ENCODE measurements around the gene CPT1B. TPM values are rescaled to one million over a fixed set of nuclear protein-coding genes. Genes with fewer than 3 reads are reported as not detected.
"Not testable (repeated sequence)": the region's sequence is repeated elsewhere in the genome, so short reads cannot be mapped to it uniquely, and the experiment has no call there.

The CPT1B gene
- total RNA-seq, 1 donor from 2014 or later: 12.7 TPM

DNA sequence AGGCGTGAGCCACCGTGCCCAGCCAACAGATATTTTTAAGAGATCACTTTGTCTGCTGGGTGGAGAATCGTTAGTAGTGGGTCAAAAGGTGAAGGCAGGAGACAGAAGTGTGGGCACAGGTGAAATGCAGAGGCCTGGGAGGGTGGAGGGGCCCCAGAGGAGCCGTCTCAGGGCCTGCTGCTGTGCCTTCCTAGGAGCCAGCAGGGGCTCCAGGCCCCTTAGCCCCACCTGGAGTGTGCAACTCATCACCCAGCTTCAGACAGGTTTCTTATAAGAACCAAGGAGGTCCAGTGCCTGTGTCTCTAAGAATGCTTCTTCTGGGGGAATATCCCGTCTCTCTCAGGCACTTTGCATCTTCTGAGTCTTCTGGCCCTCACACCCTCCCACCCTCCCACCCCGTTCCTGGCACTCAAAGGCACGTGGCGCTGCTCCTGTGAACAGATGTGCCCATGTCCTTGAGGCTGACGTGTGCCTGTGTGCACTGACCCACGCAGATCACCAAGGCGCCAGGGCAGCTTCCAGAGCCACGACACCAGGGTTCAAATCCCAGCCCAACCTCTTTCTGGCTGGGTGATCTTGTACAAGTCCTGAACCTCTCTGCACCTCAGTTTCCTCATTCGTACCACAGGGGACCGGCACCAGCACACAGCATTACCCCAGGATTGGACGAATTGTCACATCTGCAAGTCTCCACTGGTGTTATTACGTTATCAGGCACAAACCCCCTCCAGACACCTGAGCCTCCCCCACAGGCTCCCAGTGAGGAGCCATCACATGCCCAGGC, 46.3 kb upstream of the CPT1B start:
- Histone ChIP-seq H3K9me3 (no peaks in the 10 kb centered on the region), H3K4me3 (no peak overlapping the region), H3K27me3 (no peaks in the 10 kb centered on the region), H3K4me1 (peaks cover 30% of the 10 kb centered on the region), H3K27ac (no peak overlapping the region), H3K36me3 (no peaks in the 10 kb centered on the region)
- TF ChIP-seq, protein P1, sequence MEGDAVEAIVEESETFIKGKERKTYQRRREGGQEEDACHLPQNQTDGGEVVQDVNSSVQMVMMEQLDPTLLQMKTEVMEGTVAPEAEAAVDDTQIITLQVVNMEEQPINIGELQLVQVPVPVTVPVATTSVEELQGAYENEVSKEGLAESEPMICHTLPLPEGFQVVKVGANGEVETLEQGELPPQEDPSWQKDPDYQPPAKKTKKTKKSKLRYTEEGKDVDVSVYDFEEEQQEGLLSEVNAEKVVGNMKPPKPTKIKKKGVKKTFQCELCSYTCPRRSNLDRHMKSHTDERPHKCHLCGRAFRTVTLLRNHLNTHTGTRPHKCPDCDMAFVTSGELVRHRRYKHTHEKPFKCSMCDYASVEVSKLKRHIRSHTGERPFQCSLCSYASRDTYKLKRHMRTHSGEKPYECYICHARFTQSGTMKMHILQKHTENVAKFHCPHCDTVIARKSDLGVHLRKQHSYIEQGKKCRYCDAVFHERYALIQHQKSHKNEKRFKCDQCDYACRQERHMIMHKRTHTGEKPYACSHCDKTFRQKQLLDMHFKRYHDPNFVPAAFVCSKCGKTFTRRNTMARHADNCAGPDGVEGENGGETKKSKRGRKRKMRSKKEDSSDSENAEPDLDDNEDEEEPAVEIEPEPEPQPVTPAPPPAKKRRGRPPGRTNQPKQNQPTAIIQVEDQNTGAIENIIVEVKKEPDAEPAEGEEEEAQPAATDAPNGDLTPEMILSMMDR (IDR thresholded peaks at IDR 0.05): no peak
- DNase-seq (peak; percentile 51), ATAC-seq (no peak)
- intact Hi-C loops (cut with DNase I): no loop called here

DNA sequence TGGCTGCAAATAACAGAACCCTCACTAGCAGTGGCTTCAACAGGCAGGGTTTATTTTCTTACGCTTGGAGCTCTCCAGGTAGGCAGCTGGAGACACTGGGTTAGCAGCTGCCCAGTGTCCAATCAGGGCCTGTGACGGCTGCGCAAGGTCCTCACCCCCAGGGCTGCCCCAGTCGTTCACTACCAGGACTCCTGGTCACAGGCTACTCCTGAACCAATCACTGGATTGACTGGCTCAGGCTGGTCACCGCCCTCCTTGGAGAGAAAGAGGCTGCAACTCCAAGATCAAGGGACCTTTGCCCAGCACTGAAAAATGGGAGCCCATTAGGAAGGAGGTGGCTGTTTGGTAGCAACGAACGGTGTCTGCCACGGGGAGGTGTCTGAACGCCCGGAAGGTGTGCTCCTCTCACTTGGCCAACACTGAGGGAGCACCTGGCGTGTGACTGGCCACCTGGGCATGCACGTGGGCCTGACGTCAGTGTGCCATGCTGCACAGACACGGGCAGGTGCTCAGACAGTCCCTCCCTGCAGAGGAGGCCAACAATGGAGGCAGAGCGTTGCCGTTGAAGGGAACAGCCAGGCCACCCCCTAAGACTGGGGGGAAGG, 44.6 kb upstream of the CPT1B start:
- intact Hi-C loops (cut with DNase I): no loop called here
- H3K4me3 ChIP-seq: no peak overlapping the region
- H3K27me3 ChIP-seq: no peaks in the 10 kb centered on the region
- peak overlapping the region; percentile 63 for H3K27ac ChIP-seq
- peak; percentile 16 for ATAC-seq
- H3K36me3 ChIP-seq: no peaks in the 10 kb centered on the region
- H3K4me1 ChIP-seq: peaks cover 31% of the 10 kb centered on the region
- TF ChIP-seq, protein P1 (IDR thresholded peaks at IDR 0.05): no peak
- no peaks in the 10 kb centered on the region for H3K9me3 ChIP-seq
- DNase-seq: no peak

DNA sequence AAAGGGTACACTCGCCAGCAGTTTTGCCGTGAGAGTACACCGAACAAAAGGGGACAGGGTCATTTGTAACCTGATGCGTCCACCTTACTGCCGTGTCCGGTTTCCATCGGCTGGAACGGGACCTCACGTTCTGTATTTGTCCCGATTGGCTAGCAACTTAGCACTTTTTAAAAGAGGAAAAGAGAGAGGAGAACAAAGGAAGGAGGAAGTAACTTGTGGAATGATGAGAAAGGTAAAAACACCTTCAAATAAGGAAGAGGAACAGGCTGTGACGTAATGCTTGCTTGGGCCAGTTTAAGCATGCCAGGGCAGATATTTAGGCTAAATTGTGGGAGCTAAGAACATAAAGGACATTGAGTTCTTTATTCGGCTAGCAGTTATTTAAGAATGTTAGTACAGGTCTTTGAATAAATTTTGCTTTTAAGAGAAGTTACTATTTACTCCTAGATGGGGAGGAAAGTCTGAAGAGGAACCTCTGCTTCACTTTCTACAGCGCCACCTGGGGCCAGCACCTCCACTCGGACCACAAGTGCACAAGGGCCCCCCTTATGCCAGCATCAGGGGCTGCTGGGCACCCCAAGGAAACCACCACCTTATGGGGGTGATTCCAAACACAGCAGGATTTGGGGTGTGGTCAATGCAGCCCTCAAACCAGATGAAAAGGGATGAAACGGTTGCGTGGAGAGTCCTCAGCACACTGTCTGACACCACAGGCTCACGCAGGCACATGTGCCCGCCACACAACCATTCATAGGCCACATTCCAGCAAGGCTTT, 43.9 kb upstream of the CPT1B start:
- Histone ChIP-seq H3K9me3 (no peaks in the 10 kb centered on the region), H3K36me3 (no peaks in the 10 kb centered on the region), H3K27ac (peak overlapping the region; percentile 63), H3K4me3 (peak overlapping the region; percentile 40), H3K4me1 (peaks cover 27% of the 10 kb centered on the region), H3K27me3 (no peaks in the 10 kb centered on the region)
- DNase-seq (peak; percentile 62), ATAC-seq (no peak)
- intact Hi-C loops (cut with DNase I): no loop called here
- TF ChIP-seq, protein P1 (IDR thresholded peaks at IDR 0.05): peak; percentile 25

DNA sequence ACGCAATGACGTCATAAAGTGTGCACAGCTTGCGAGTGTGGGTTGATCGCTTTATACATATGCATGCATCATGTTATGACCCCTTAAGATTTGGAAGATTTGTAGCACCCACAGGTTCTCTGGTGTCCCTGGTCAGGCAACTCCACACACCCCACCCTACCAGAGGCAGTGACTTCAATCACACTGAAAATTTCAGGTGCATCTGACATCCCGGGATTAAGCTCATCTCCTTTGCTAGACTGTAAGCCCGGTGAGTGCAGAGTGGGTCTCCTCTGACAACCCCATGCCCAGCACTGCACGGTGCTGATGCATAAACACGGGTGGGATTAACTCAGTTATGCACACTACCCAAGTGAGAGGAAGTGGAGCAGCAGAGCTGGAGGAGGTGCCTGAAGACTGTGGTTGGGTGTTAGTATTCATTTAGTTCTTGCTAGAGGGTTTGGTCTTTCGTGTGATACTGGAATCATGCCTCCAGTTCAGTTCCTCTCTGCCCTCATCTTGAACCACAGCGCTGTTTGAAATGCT, 43.2 kb upstream of the CPT1B start:
- ATAC-seq (peak; percentile 45), DNase-seq (peak; percentile 51)
- H3K4me3 ChIP-seq: peak overlapping the region; percentile 40
- H3K4me1 ChIP-seq: peaks cover 26% of the 10 kb centered on the region
- H3K27ac ChIP-seq: peak overlapping the region; percentile 63
- TF ChIP-seq, protein P1 (IDR thresholded peaks at IDR 0.05): no peak
- H3K27me3 ChIP-seq: no peaks in the 10 kb centered on the region
- H3K36me3 ChIP-seq: no peaks in the 10 kb centered on the region
- intact Hi-C loops (cut with DNase I): no loop called here
- H3K9me3 ChIP-seq: no peaks in the 10 kb centered on the region

DNA sequence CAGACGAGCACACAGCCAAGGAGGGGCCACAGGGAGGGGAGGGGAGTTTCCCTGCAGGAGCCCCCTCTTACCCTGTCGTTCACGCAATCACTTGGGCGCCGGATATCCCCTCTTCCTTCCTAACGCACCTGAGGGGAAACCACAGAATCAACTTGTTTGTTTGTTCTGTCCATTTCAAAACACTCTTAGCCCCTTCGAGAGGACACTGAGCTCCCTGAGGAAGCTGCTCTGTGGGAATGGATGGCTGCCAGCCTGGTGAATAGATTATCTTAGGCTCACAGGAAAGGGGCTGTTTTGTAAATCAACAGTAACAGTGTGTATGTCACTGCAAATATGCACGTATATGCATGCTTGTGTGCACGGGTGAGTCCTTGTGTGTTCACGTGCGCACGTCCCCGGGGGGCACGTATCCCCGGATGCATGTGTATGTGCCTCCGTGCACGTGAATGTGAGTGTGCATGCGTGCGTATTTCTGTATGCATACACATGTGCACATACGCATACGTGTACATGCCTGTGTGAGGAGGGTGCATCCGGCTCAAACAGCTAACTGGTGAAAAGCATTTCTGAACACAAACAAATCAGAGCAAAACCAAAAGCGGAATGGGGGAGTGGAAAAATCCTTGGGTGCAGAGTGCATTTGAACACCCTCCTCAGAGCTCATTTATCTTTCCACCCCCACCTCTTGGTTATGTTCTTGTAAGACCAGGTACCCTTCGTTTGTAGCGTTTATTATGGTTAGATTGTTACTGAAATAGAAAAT, 42.5 kb upstream of the CPT1B start:
- peak; percentile 48 for DNase-seq
- Histone ChIP-seq H3K4me1 (peaks cover 26% of the 10 kb centered on the region), H3K4me3 (peak overlapping the region; percentile 40), H3K27ac (peak overlapping the region; percentile 34), H3K9me3 (no peaks in the 10 kb centered on the region), H3K36me3 (no peaks in the 10 kb centered on the region), H3K27me3 (no peaks in the 10 kb centered on the region)
- intact Hi-C loops (cut with DNase I): no loop called here
- TF ChIP-seq, protein P1 (IDR thresholded peaks at IDR 0.05): no peak
- peak; percentile 87 for ATAC-seq

DNA sequence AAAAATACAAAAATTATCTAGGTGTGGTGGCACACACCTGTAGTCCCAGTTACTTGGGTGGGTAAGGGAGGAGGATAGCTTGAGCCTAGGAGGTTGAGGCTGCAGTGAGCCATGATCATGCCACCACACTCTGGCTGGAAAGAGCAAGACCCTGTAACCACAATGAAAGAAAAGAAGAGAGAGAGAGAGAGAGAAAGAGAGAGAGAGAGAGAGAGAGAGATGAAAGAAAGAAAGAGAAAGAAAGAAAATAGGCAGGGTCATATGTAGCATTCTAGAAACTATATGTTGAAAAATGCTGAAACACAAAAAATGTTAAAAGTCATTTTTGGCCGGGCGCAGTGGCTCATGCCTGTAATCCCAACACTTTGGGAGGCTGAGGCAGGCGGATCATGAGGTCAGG, 36.1 kb upstream of the CPT1B start:
- DNase-seq; H3K36me3 ChIP-seq; H3K4me3 ChIP-seq; H3K4me1 ChIP-seq; intact Hi-C loops (cut with DNase I); H3K9me3 ChIP-seq; ATAC-seq; H3K27me3 ChIP-seq; H3K27ac ChIP-seq: not testable (repeated sequence)
